ENCODE measurements around the gene DCPS. TPM values are rescaled to one million over a fixed set of nuclear protein-coding genes. Genes with fewer than 3 reads are reported as not detected.
"Not testable (repeated sequence)": the region's sequence is repeated elsewhere in the genome, so short reads cannot be mapped to it uniquely, and the experiment has no call there.

The DCPS gene
- total RNA-seq, 4 donors from 2014 or later, result 15.1 to 23.4 (median 16.7) TPM

DNA sequence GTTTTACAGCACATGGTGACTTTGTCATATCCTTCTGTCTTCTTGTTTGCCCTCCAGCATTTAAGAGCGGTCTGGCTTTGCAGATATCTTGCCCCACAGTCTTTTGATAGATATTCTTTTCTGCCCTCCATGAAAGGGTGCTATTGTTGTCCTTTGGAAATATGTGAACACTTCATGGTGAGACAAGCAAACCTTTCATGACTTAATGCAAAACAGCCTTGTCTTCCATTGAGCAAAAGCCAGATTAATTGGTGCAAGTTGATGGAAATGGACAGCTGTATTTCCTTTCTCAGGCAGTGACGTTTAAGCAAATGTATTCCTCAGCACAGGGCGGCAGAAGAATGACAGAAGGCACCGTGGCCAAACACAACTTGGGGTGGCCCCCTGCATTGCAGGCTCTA, 4.4 kb downstream of the DCPS start:
- TF ChIP-seq CTCF (IDR thresholded peaks at IDR 0.05) (no peak), POLR2A (IDR thresholded peaks at IDR 0.05) (no peak)
- intact Hi-C loops (cut with DNase I; ENCODE audit: low total_unique reads), result no loop called here
- H3K4me3 ChIP-seq (ENCODE audit: low read depth, poor library complexity, severe bottlenecking), result no peak overlapping the region
- no peak for DNase-seq (ENCODE audit: low spot score in 2 of 2)
- WGBS, 2 donors, result 64 to 73% methylated on average over 4 of the region's 4 CpGs

DNA sequence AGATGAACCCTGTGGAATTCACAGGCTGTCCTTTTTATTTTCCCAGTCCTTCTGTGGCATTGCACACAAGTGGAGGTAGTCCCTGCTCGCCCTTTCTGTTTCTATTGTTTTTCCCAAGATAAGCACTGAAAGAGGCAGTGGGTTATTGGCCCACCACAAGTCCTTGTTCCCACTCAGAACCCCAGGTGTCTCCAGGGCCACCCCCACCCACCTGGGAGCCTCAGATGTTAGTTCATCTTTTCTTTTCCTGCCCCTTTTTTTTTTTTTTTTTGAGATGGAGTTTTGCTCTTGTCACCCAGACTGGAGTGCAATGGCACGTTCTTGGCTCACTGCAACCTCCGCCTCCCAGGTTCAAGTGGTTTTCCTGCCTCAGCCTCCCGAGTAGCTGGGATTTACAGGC, 4.9 kb downstream of the DCPS start:
- DNase-seq (ENCODE audit: low spot score in 2 of 2); intact Hi-C loops (cut with DNase I; ENCODE audit: low total_unique reads); H3K4me3 ChIP-seq (ENCODE audit: low read depth, poor library complexity, severe bottlenecking): not testable (repeated sequence)
- WGBS, 2 donors, result 85 to 92% methylated on average over 4 of the region's 4 CpGs

DNA sequence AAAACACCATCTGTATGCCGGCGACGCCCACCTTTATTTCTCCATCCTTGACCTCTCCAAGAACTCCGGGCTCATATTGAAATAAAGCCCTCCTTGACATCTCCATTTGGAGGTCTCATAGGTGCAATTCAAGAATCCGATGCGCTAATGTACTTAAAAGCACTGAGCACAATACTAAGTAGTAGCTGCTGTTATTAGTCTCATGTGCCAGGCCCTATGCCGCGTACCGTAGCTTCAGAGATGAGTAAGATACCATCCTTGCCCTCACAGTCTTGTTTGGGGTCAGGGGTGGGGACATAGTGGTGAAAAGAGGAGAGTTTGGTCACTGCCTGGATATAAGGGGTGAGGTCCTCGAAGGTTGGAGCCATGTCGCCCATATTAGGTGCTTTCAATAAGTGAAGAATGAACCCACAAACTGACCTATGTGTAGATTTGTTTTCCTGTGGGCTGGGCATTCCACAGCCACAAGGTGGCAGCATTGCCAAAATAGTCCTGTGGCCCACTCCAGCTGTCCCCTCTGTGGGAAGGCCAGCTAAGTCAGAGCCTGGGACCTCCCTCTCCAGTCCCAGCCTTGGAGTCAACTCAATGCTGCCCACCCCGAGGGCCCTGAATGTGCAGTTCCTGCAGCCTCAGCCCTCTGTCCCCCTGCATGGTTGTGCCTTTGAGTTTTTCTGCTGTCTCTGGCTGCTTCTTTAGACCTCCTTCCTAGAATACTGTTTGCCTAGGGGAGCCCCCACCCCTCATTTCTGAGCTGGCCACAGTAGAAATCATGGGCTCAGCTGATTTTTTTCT, 6.5 kb downstream of the DCPS start:
- no peak overlapping the region for H3K4me3 ChIP-seq (ENCODE audit: low read depth, poor library complexity, severe bottlenecking)
- TF ChIP-seq POLR2A (IDR thresholded peaks at IDR 0.05), result no peak
- TF ChIP-seq CTCF (IDR thresholded peaks at IDR 0.05), result peak in 1 of 3 donors; percentile 61
- DNase-seq (ENCODE audit: low spot score in 2 of 2), result peak; percentile 73 to 93
- intact Hi-C loops (cut with DNase I; ENCODE audit: low total_unique reads), result loop anchor here (2.0 kb wide), 1 partner anchor 174 kb away; no protein-coding TSS in a partner anchor
- 61 to 63% methylated on average over 12 of the region's 12 CpGs for WGBS, 2 donors

- TF ChIP-seq POLR2A (IDR thresholded peaks at IDR 0.05), result no peak
- TF ChIP-seq CTCF (IDR thresholded peaks at IDR 0.05), result no peak
- DNase-seq (ENCODE audit: low spot score in 2 of 2), result no peak
- H3K4me3 ChIP-seq (ENCODE audit: low read depth, poor library complexity, severe bottlenecking), result no peak overlapping the region
- intact Hi-C loops (cut with DNase I; ENCODE audit: low total_unique reads), result loop anchor here (2.0 kb wide), 1 partner anchor 174 kb away; no protein-coding TSS in a partner anchor
- WGBS, 2 donors, result 61 to 68% methylated on average over 5 to 6 of the region's 6 CpGs
Observed at GRCh38 chr11:126310992-126311310, 7.1 kb downstream of the DCPS start.

DNA sequence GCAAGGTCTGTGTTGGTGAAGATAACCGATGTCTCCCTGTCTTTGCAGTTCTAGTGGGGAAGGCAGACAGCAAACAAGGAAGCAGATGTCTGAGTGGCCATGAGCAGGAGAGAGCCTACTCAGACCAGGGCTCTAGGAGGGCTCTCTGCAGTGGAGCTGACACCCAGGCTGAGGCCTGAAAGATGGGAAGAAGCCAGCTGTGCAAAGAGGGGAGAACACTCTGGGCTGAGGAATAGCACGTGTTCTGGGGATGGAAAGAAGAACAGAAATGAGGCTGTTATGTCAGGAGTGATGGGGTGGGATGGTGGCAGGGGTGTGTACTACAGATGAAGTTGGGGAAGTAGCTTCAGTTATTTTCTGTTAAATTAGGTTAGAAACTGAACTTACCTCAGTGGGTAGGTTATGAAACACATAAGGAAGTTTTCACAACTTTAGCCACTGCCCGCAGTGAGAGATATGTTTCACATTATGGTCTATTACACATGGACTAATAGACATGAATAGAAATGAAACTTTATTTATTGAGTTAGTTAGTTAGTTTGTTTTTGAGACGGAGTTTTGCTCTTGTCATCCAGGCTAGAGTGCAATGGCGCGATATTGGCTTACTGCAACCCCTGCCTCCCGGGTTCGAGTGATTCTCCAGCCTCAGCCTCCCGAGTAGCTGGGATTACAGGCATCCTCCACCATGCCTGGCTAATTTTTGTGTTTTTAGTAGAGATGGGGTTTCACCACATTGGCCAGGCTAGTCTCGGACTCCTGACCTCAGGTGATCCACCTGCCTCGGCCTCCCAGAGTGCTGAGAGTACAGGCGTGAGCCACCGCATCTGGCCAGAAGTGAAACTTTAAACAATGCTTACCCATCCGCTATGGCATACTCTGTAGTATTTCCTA, 7.8 kb downstream of the DCPS start:
- intact Hi-C loops (cut with DNase I; ENCODE audit: low total_unique reads), result loop anchor here (2.0 kb wide), 1 partner anchor 173 kb away; no protein-coding TSS in a partner anchor
- H3K4me3 ChIP-seq (ENCODE audit: low read depth, poor library complexity, severe bottlenecking), result no peak overlapping the region
- DNase-seq (ENCODE audit: low spot score in 2 of 2), result no peak
- WGBS, 2 donors, result 88 to 92% methylated on average over 14 of the region's 14 CpGs
- TF ChIP-seq CTCF (IDR thresholded peaks at IDR 0.05) (no peak), POLR2A (IDR thresholded peaks at IDR 0.05) (no peak)

GRCh38 chr11:126312961-126313360, 9.1 kb downstream of the DCPS start:
- 38 to 56% methylated on average over 8 of the region's 8 CpGs for WGBS, 2 donors
- DNase-seq (ENCODE audit: low spot score in 2 of 2), result no peak
- TF ChIP-seq CTCF (IDR thresholded peaks at IDR 0.05), result no peak
- no peak for TF ChIP-seq POLR2A (IDR thresholded peaks at IDR 0.05)
- intact Hi-C loops (cut with DNase I; ENCODE audit: low total_unique reads), result no loop called here
- H3K4me3 ChIP-seq (ENCODE audit: low read depth, poor library complexity, severe bottlenecking), result no peak overlapping the region
